HCT116 (cell line): ENCODE measurements around the gene TTYH2. TPM values are rescaled to one million over a fixed set of nuclear protein-coding genes. Genes with fewer than 3 reads are reported as not detected.
A peak's percentile ranks its signal among the peaks of the same experiment; 100 is the strongest.

Source experiments
- ATAC-seq: fragments of 200-7000 bp; cut with Tn5 transposase; 2 replicates; pipeline ENCODE4 v1.9.1; 2020; ENCODE audit warnings: mild to moderate bottlenecking, moderate library complexity
- BruUV-seq: library from RNA; stranded (reverse); fragments of 400-500 nt; replicated peaks from 2 replicates; lab custom pipeline; 2021; lab: Mats Ljungman, UMichigan
- CTCF ChIA-PET: fragments of 300-600 bp; sonication (Branson Sonifier 250); formaldehyde crosslinking; loops from one replicate; lab custom pipeline; 2021; ENCODE audit warnings: antibody characterized with exemption; lab: Charles Lee
- POLR2A ChIA-PET: fragments of 300-600, 350-600 bp; sonication (Branson Sonifier 250); formaldehyde crosslinking; loops from one replicate; lab custom pipeline; 2021; ENCODE audit warnings: antibody characterized with exemption; lab: Charles Lee
- RAD21 ChIA-PET, 2 experiments: fragments of 300-600 bp; sonication (Branson Sonifier 250); formaldehyde crosslinking; loops; one replicate each; lab custom pipeline; 2023; ENCODE audit warnings: low total read pairs in 2 of 2; ENCODE audit not compliant: uncharacterized antibody in 2 of 2, unreplicated experiment in 2 of 2, low non-redundant PET in 1 of 2; lab: Charles Lee
- DNase-seq: peaks from one replicate; pipeline ENCODE4 v3.0.0-alpha.2; 2010; ENCODE audit warnings: low read depth, low spot score
- H2AFZ ChIP-seq: fragments of 200-600 bp; shearing (Covaris generic), sonication (generic); 2 replicates; pipeline ENCODE4 v1.6.1; 2017; ENCODE audit warnings: low read depth, mixed run types, mixed read lengths, antibody characterized with exemption, low read length; ENCODE audit not compliant: poor library complexity, severe bottlenecking
- H3K27ac ChIP-seq: 2 replicates; pipeline ENCODE4 v1.5.1; 2012; ENCODE audit warnings: low read depth, low read length
- H3K27me3 ChIP-seq: fragments of 200-600 bp; sonication (generic); 2 replicates; pipeline ENCODE4 v1.6.1; 2016; ENCODE audit warnings: mixed run types, low read length, mixed read lengths; ENCODE audit not compliant: insufficient read depth
- H3K36me3 ChIP-seq, 2 experiments: fragments of 200-500 bp in 1 of 2; fragments of 200-600 bp in 1 of 2; sonication (Bioruptor generic) in 1 of 2; sonication (generic) in 1 of 2; 2 replicates each; pipeline versions ENCODE4 v1.5.1 to v1.6.1; 2014 to 2016; ENCODE audit warnings: low read length in 2 of 2, inconsistent platforms in 1 of 2, mixed read lengths in 1 of 2, mixed run types in 1 of 2; ENCODE audit not compliant: insufficient read depth in 2 of 2, control insufficient read depth in 1 of 2
- H3K4me1 ChIP-seq, 2 experiments: fragments of 200-600 bp in 1 of 2; sonication (generic) in 1 of 2; 2 replicates each; pipeline versions ENCODE4 v1.5.1 to v1.6.1; 2012 to 2017; ENCODE audit warnings: low read length in 2 of 2, inconsistent platforms in 1 of 2, mild to moderate bottlenecking in 1 of 2, mixed read lengths in 1 of 2, mixed run types in 1 of 2, moderate library complexity in 1 of 2; ENCODE audit not compliant: insufficient read depth in 2 of 2, control insufficient read depth in 1 of 2
- H3K4me2 ChIP-seq: fragments of 200-600 bp; sonication (generic); 2 replicates; pipeline ENCODE4 v1.6.1; 2017; ENCODE audit warnings: mixed run types, low read length, mixed read lengths
- H3K4me3 ChIP-seq, 2 experiments: fragments of 200-600 bp in 1 of 2; sonication (generic) in 1 of 2; replicated peaks in 1 of 2; 2 replicates each; pipeline ENCODE4 v1.5.1; 2011 to 2016; ENCODE audit warnings: low read length in 2 of 2, control low read depth in 1 of 2, low read depth in 1 of 2, mild to moderate bottlenecking in 1 of 2, mixed read lengths in 1 of 2, mixed run types in 1 of 2
- H3K79me2 ChIP-seq: fragments of 200-600 bp; sonication (generic); 2 replicates; pipeline ENCODE4 v1.6.1; 2017; ENCODE audit warnings: mild to moderate bottlenecking, mixed run types, low read length, moderate library complexity, mixed read lengths; ENCODE audit not compliant: insufficient read depth
- H3K9ac ChIP-seq: fragments of 200-600 bp; sonication (generic); 2 replicates; pipeline ENCODE4 v1.6.1; 2016; ENCODE audit warnings: low read length, mixed read lengths
- H3K9me2 ChIP-seq: fragments of 200-600 bp; sonication (generic), shearing (Covaris generic); 2 replicates; pipeline ENCODE4 v1.6.1; 2017; ENCODE audit warnings: mixed run types, mild to moderate bottlenecking, moderate library complexity; ENCODE audit not compliant: insufficient read depth
- H3K9me3 ChIP-seq, 2 experiments: fragments of 200-500 bp in 1 of 2; fragments of 200-600 bp in 1 of 2; sonication (Bioruptor generic) in 1 of 2; sonication (generic) in 1 of 2; 2 replicates each; pipeline ENCODE4 v1.6.1; 2014 to 2017; ENCODE audit warnings: low read length in 2 of 2, mixed read lengths in 2 of 2, inconsistent platforms in 1 of 2, low read depth in 1 of 2, mild to moderate bottlenecking in 1 of 2, mixed run types in 1 of 2, moderate library complexity in 1 of 2; ENCODE audit not compliant: control insufficient read depth in 1 of 2, insufficient read depth in 1 of 2
- H4K20me1 ChIP-seq: fragments of 200-600 bp; sonication (generic), shearing (Covaris generic); 2 replicates; pipeline ENCODE4 v1.6.1; 2017; ENCODE audit warnings: mixed run types, mild to moderate bottlenecking, moderate library complexity; ENCODE audit not compliant: insufficient read depth
- CTCF ChIP-seq, 3 experiments: fragments of 200-600 bp in 1 of 3; sonication (generic) in 1 of 3; IDR thresholded peaks in 2 of 3; conservative IDR thresholded peaks in 1 of 3; 2 replicates each; pipeline ENCODE4 v1.5.1; 2012 to 2017; ENCODE audit warnings: low read depth in 2 of 3, low read length in 2 of 3, antibody characterized with exemption in 1 of 3, borderline replicate concordance in 1 of 3, control low read depth in 1 of 3, mild to moderate bottlenecking in 1 of 3, mixed read lengths in 1 of 3, mixed run types in 1 of 3, moderate library complexity in 1 of 3; ENCODE audit not compliant: insufficient read depth in 1 of 3
- RAD21 ChIP-seq: IDR thresholded peaks from 2 replicates; pipeline ENCODE4 v1.6.1; 2012; ENCODE audit warnings: low read depth, mild to moderate bottlenecking
- YY1 ChIP-seq: IDR thresholded peaks from 2 replicates; pipeline ENCODE4 v1.6.1; 2011; ENCODE audit warnings: low read length, low read depth, moderate library complexity, mild to moderate bottlenecking; ENCODE audit not compliant: insufficient replicate concordance; ENCODE audit errors: extremely low read depth
- intact Hi-C: fragments of 100-400 bp; cut with micrococcal nuclease; formaldehyde crosslinking; loops from 2 replicates; pipeline ENCODE4 v1.10.0; 2022
- total RNA-seq: library from RNA; stranded (reverse); gene quantifications from one replicate; pipeline ENCODE4 v1.2.1, GENCODE V29; 2021; ENCODE audit not compliant: unreplicated experiment

The TTYH2 gene
- total RNA-seq, 1 experiment from 2014 or later = 10.8 TPM

GRCh38 chr17:74172700-74173099 lies 40.7 kb upstream of the TTYH2 start:
- intact Hi-C loops = loop anchor here (10.0 kb wide), 1 partner anchor 918 kb away; no protein-coding TSS in a partner anchor
- RAD21 ChIA-PET = no interaction called here
- no peak for TF ChIP-seq RAD21
- no peaks in the 10 kb centered on the region for H4K20me1 ChIP-seq
- POLR2A ChIA-PET = no interaction called here
- H3K27ac ChIP-seq = no peak overlapping the region
- H3K4me1 ChIP-seq = no peaks in the 10 kb centered on the region
- no peak overlapping the region for H3K9ac ChIP-seq
- BruUV-seq = no TSS peak
- H2AFZ ChIP-seq = no peak overlapping the region
- ATAC-seq (no peak), DNase-seq (no peak)
- H3K9me2 ChIP-seq = no peaks in the 10 kb centered on the region
- H3K4me3 ChIP-seq = no peak overlapping the region
- H3K27me3 ChIP-seq = peaks cover 16% of the 10 kb centered on the region
- no peaks in the 10 kb centered on the region for H3K79me2 ChIP-seq
- no peaks in the 10 kb centered on the region for H3K36me3 ChIP-seq
- no peaks in the 10 kb centered on the region for H3K9me3 ChIP-seq
- H3K4me2 ChIP-seq = no peak overlapping the region
- CTCF ChIA-PET = interaction anchor here (1.2 kb wide), 1 partner anchor 27 kb away, joined by 3 read pairs; no protein-coding TSS in a partner anchor

- H3K9me2 ChIP-seq = no peaks in the 10 kb centered on the region
- no TSS peak for BruUV-seq
- DNase-seq = peak; percentile 56
- no peak overlapping the region for H3K9ac ChIP-seq
- no peaks in the 10 kb centered on the region for H3K79me2 ChIP-seq
- no peak overlapping the region for H2AFZ ChIP-seq
- ChIA-PET RAD21 (interaction anchor here in 1 of 2 experiments (0.7 kb wide), 1 partner anchor 486 kb away, joined by 5 read pairs; no protein-coding TSS in a partner anchor), POLR2A (no interaction called here), CTCF (interaction anchor here (0.7 to 1.1 kb wide), 2 partner anchors 23 to 87 kb away, joined by 4 to 5 read pairs; no protein-coding TSS in a partner anchor)
- intact Hi-C loops = loop anchor here (1.0 to 10.0 kb wide), 5 partner anchors 86 to 922 kb away; no protein-coding TSS in a partner anchor
- peak; percentile 98 for TF ChIP-seq RAD21
- TF ChIP-seq YY1 = no peak
- TF ChIP-seq CTCF (IDR thresholded peaks at IDR 0.05 in 2 of 3, conservative IDR thresholded peaks at IDR 0.05 in 1 of 3; ENCODE audit: borderline replicate concordance in 1 of 3, insufficient read depth in 1 of 3, low read depth in 2 of 3, low read length in 2 of 3) = peak; percentile 89 to 99 (median 97)
- H3K4me2 ChIP-seq = no peak overlapping the region
- peak; percentile 97 for ATAC-seq
- no peaks in the 10 kb centered on the region for H4K20me1 ChIP-seq
- H3K4me3 ChIP-seq = no peak overlapping the region
- no peaks in the 10 kb centered on the region for H3K9me3 ChIP-seq
- H3K27me3 ChIP-seq = peaks cover 38% of the 10 kb centered on the region; the same call in 1 of the 2 replicates
- H3K36me3 ChIP-seq = no peaks in the 10 kb centered on the region
- H3K27ac ChIP-seq = no peak overlapping the region
- no peaks in the 10 kb centered on the region for H3K4me1 ChIP-seq
Observed at GRCh38 chr17:74176546-74177001, 36.8 kb upstream of the TTYH2 start.
